ENCODE data around the gene CHI3L1.

CHI3L1 gene

GRCh38 chr1:203207751-203208150 lies 21.2 kb upstream of the CHI3L1 start:
- DNase-seq (ENCODE audit: low spot score), result no peak

GRCh38 chr1:203206129-203206687 lies 19.7 kb upstream of the CHI3L1 start:
- DNase-seq (ENCODE audit: low spot score), result no peak
- TF ChIP-seq CTCF (IDR thresholded peaks at IDR 0.05), result no peak
- Histone ChIP-seq H3K4me3 (no peak overlapping the region), H3K27ac (no peak overlapping the region)

More at GRCh38 chr1:203207751-203208150, 21.2 kb upstream of the CHI3L1 start:
- TF ChIP-seq CTCF (IDR thresholded peaks at IDR 0.05), result no peak
- H3K4me3 ChIP-seq, result no peak overlapping the region
- H3K27ac ChIP-seq, result no peak overlapping the region

GRCh38 chr1:203204756-203205155 lies 18.3 kb upstream of the CHI3L1 start:
- H3K4me3 ChIP-seq, result no peak overlapping the region
- no peak overlapping the region for H3K27ac ChIP-seq
- peak; percentile 57 for DNase-seq (ENCODE audit: low spot score)
- no peak for TF ChIP-seq CTCF (IDR thresholded peaks at IDR 0.05)

- no peak for TF ChIP-seq CTCF (IDR thresholded peaks at IDR 0.05)
- DNase-seq (ENCODE audit: low spot score), result peak; percentile 76
- H3K27ac ChIP-seq, result peak overlapping the region in 1 of 2 donors; percentile 79
- no peak overlapping the region for H3K4me3 ChIP-seq
These were observed 16.1 kb upstream of the CHI3L1 start for GRCh38 chr1:203202431-203203245.

- no peak overlapping the region for H3K4me3 ChIP-seq
- no peak for DNase-seq (ENCODE audit: low spot score)
- no peak for TF ChIP-seq CTCF (IDR thresholded peaks at IDR 0.05)
- peak overlapping the region in 1 of 2 donors; percentile 79 for H3K27ac ChIP-seq
These were observed 15.2 kb upstream of the CHI3L1 start for GRCh38 chr1:203201516-203202205.

GRCh38 chr1:203200916-203201315 lies 14.4 kb upstream of the CHI3L1 start:
- no peak for DNase-seq (ENCODE audit: low spot score)
- Histone ChIP-seq H3K4me3 (no peak overlapping the region), H3K27ac (peak overlapping the region in 1 of 2 donors; percentile 79)
- TF ChIP-seq CTCF (IDR thresholded peaks at IDR 0.05), result no peak

All from coronary artery (tissue), 2 donors.